ENCODE measurements around the gene HSFX2. TPM values are rescaled to one million over a fixed set of nuclear protein-coding genes. Genes with fewer than 3 reads are reported as not detected.
"Not testable (repeated sequence)": the region's sequence is repeated elsewhere in the genome, so short reads cannot be mapped to it uniquely, and the experiment has no call there.

The HSFX2 gene
- total RNA-seq, 1 donor from 2014 or later: not detected

DNA sequence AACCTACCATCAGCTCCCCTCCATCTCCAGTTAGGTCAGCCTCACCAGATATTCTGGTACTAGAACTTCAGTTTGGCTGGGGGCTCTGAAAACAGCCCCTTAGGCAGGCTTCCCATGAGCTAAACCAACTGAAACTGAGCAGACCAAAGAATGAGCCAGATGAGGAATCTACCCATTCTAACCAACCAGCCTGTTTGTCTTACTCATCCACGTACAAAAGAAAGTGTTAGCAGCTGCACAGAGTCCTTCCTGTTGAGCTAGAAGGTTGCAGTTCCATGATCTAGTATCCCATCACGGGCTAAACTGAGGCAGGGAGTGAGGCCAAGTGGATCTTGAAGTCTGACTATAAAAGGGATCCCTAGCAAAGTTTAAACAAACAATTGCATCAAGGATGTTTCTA is 25.3 kb downstream of the HSFX2 start:
- H3K4me3 ChIP-seq: no peak overlapping the region
- H3K36me3 ChIP-seq: no peaks in the 10 kb centered on the region
- DNase-seq (no peak), ATAC-seq (no peak)
- intact Hi-C loops (cut with DNase I): no loop called here
- no peak overlapping the region for H3K27ac ChIP-seq
- H3K9me3 ChIP-seq: no peaks in the 10 kb centered on the region
- H3K4me1 ChIP-seq: no peaks in the 10 kb centered on the region
- H3K27me3 ChIP-seq: no peaks in the 10 kb centered on the region
- TF ChIP-seq, protein P1, sequence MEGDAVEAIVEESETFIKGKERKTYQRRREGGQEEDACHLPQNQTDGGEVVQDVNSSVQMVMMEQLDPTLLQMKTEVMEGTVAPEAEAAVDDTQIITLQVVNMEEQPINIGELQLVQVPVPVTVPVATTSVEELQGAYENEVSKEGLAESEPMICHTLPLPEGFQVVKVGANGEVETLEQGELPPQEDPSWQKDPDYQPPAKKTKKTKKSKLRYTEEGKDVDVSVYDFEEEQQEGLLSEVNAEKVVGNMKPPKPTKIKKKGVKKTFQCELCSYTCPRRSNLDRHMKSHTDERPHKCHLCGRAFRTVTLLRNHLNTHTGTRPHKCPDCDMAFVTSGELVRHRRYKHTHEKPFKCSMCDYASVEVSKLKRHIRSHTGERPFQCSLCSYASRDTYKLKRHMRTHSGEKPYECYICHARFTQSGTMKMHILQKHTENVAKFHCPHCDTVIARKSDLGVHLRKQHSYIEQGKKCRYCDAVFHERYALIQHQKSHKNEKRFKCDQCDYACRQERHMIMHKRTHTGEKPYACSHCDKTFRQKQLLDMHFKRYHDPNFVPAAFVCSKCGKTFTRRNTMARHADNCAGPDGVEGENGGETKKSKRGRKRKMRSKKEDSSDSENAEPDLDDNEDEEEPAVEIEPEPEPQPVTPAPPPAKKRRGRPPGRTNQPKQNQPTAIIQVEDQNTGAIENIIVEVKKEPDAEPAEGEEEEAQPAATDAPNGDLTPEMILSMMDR (IDR thresholded peaks at IDR 0.05): no peak

DNA sequence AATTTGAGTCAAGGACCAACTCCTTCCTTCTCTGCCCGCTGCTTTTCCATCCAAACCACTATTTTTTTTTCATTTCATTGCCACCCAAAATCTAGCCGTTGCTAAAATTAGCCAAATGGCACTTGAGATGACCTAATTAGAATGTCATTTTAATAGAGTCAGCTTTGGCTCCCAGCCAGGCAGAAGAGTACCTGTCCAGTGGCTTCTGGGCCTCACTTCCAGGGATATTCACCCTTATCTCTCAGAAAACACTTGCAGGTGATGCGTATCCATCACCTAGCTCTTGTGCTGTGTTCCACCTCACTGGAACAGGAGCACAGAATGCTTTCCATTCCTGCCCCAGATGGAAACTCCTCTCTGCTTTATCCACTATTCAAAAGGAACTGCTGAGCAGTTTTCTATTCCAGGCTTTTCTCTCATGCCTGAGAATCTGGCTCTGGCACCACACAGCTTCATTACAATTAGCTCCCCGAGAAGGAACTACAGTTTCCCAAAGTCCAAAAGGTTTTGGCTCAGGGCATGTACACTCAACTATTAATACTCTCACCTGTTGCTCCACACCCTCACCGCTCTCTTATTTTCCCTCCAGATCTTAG is 26.3 kb downstream of the HSFX2 start:
- TF ChIP-seq, protein P1 (IDR thresholded peaks at IDR 0.05): no peak
- H3K27me3 ChIP-seq: no peaks in the 10 kb centered on the region
- no peaks in the 10 kb centered on the region for H3K36me3 ChIP-seq
- no peaks in the 10 kb centered on the region for H3K9me3 ChIP-seq
- no peak overlapping the region for H3K4me3 ChIP-seq
- no peaks in the 10 kb centered on the region for H3K4me1 ChIP-seq
- intact Hi-C loops (cut with DNase I): no loop called here
- H3K27ac ChIP-seq: no peak overlapping the region
- DNase-seq (no peak), ATAC-seq (no peak)

DNA sequence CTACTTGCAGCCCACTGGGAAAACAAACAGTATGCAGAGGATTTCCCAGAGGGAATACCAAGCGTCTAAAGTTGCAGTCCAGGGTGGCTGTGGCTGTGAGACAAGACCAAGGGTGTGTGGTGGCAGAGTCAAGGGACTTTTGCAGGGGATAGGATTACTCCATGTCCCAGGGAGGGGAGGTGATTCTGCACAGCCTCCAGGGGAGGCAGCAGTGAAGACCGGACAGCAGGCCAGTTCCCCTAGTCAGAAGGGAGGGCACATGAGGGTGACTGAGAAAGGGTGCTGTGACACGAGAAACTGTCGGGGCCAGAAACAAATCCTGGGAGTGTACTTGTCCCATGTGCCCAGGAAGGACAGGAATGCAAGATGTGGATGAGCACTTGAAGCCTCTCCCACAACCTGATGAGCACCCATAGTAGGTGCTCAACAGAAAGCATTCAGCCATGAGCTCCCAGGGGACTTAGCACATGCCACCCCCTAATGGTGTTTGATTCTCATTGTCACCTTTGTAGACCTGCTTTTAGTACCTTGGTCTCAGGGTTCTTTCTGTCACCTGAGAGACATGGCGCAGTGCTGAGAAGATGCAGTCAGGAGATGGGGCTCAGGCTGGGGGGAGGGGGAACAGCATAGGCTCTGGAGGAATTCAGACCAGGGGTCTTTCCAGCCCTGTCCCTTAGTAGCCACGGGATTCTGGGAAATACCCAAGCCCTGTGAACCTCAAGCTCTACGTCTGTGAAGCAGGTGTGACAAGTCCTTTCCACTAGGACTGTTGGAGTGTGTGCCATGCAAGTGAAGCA is 27.3 kb downstream of the HSFX2 start:
- no peaks in the 10 kb centered on the region for H3K36me3 ChIP-seq
- TF ChIP-seq, protein P1 (IDR thresholded peaks at IDR 0.05): no peak
- DNase-seq: no peak
- no peaks in the 10 kb centered on the region for H3K4me1 ChIP-seq
- no peaks in the 10 kb centered on the region for H3K27me3 ChIP-seq
- H3K4me3 ChIP-seq: no peak overlapping the region
- intact Hi-C loops (cut with DNase I): no loop called here
- ATAC-seq: no peak
- H3K27ac ChIP-seq: no peak overlapping the region
- no peaks in the 10 kb centered on the region for H3K9me3 ChIP-seq

DNA sequence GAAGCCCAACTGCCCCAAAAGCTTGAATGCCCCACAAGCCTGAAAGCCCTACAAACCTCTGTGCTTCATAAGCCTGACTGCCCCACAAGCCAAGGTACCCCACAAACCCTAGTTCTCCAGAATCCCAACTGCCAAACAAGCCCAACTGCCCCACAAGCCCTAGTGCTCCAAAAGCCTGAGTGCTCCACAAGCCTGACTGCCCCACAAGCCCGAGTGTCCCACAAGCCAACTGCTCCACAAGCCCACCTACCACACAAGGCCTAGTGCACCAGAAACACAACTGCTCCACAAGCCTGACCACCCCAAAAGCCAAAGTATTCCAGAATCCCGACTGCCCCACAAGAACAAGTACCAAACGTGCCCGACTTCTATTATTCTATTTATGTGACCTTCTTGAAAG is 31.8 kb downstream of the HSFX2 start:
- TF ChIP-seq, protein P1 (IDR thresholded peaks at IDR 0.05): no peak
- DNase-seq: no peak
- intact Hi-C loops (cut with DNase I): no loop called here

DNA sequence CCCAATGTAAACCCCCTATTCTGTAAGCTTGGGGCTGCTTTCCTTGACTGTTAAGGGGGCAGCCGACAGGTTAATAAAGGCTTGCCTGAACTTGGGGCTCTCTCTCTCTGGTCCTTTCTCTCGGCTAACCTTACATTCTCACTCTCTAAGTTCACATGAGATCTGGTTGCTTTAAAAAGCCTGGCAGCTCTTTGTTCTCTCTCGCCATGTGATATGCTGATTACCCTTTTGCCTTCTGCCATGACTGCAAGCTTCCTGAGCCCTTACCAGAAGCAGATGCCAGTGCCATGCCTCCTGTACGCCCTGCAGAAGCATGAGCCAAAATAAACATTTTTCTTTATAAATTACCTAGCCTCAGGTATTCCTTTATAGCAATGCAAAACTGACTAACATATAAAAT is 39.9 kb downstream of the HSFX2 start:
- H3K36me3 ChIP-seq; DNase-seq; H3K4me3 ChIP-seq; H3K4me1 ChIP-seq; H3K27me3 ChIP-seq; ATAC-seq; H3K27ac ChIP-seq; H3K9me3 ChIP-seq; intact Hi-C loops (cut with DNase I): not testable (repeated sequence)

More for the DNA sequence above, 31.8 kb downstream of the HSFX2 start:
- Histone ChIP-seq H3K27ac (no peak overlapping the region), H3K9me3 (no peaks in the 10 kb centered on the region), H3K4me3 (no peak overlapping the region), H3K27me3 (no peaks in the 10 kb centered on the region), H3K4me1 (no peaks in the 10 kb centered on the region), H3K36me3 (no peaks in the 10 kb centered on the region)
- no peak for ATAC-seq

DNA sequence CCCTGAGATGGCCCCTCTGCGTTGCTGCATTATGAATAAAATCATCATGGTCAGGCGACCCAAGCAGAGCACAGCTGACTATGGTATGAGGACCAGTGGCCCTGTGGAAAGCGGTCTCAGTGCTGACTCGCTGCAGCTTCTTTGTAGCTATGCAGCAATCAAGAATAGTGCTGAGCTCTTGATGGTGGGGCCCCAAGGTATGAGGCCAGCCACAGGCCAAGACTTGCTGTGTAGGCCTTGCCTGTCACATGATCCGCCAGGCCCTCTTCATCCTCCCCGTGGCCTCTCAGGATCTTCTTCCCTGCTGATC is 43.2 kb downstream of the HSFX2 start:
- H3K4me3 ChIP-seq; H3K9me3 ChIP-seq; H3K27me3 ChIP-seq; H3K4me1 ChIP-seq; ATAC-seq; DNase-seq; intact Hi-C loops (cut with DNase I); H3K36me3 ChIP-seq; H3K27ac ChIP-seq: not testable (repeated sequence)

DNA sequence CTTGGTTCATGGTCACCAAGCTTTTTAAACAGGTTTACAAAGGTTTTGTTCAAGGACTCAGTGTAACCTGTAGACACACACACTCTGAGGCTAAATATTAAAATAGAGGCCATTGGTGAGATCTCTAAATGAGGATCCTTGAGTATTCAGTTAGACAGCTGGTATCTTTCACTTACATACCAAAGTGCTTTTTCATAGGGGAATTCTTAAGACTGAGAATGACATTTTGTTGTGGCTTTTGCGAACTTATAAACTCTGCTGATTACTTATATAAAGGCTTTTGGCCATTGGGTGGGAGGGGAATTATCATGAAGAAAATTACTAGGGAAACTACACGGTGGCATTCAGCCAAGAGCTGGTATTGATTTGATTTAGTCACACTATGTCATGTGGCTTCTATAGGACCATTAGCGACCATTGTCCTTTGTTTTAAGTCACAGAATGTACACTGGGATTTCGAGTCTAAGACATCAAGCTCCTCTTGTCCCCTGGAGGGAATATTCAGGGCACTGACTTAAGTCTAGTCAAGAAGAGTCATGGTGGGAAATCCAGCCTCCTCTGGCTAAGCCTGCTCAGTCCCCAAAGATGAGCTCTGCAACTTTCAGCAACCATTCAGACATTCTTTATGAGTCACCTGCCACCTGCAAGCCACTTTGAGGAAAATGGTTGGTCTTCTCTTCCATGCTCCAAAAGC is 43.7 kb downstream of the HSFX2 start:
- H3K4me3 ChIP-seq; DNase-seq; H3K9me3 ChIP-seq; H3K27me3 ChIP-seq; H3K27ac ChIP-seq; ATAC-seq; intact Hi-C loops (cut with DNase I); H3K36me3 ChIP-seq; H3K4me1 ChIP-seq: not testable (repeated sequence)

DNA sequence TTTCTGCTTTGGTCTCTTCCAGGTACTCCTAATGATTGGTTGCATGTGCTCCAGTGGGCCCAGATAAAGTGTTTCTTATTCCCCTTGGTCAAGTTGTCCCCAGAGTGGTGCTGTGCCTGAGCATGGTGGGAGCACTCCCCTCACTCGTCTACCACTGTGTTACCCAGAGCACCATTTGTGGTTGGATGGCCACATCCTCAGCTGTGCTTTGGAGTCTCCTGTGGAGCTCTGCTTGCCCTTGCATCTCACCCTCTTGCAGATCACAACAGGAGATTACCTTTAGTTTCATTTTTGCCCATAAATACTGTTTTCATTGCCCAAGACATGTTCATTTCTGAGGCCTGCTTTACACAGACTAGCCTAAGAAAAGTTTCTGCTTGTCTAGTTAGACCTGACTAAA is 44.7 kb downstream of the HSFX2 start:
- intact Hi-C loops (cut with DNase I); H3K27ac ChIP-seq; ATAC-seq; H3K4me1 ChIP-seq; H3K27me3 ChIP-seq; H3K36me3 ChIP-seq; DNase-seq; H3K4me3 ChIP-seq; H3K9me3 ChIP-seq: not testable (repeated sequence)

DNA sequence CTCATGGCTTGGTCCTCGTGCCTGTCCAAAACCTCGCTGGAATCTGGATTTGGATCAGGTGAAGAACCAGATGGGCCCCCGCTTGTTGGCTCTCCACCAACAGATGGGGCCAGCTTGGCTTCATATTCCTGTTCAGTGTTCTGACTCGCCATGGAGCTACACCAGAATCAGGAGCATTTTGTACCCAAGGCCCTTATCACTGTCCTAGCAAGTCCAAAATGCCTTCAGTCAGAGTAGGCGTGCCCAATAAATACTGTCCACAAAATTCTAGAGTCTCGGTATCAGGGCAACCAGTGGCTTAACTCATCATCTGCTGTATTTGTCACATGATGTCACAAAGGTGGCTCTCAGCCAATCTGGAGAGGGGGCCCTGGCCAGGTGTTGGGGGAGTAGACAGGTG is 45.4 kb downstream of the HSFX2 start, which contains the start of gene HSFX3:
TSS of gene HSFX3 (minus strand) at position 224 of the 400 bp plus-strand sequence. CDS start at position 152, 72 bp downstream.
- H3K36me3 ChIP-seq; H3K27ac ChIP-seq; DNase-seq; H3K4me1 ChIP-seq; H3K9me3 ChIP-seq; intact Hi-C loops (cut with DNase I); H3K4me3 ChIP-seq; ATAC-seq; H3K27me3 ChIP-seq: not testable (repeated sequence)

DNA sequence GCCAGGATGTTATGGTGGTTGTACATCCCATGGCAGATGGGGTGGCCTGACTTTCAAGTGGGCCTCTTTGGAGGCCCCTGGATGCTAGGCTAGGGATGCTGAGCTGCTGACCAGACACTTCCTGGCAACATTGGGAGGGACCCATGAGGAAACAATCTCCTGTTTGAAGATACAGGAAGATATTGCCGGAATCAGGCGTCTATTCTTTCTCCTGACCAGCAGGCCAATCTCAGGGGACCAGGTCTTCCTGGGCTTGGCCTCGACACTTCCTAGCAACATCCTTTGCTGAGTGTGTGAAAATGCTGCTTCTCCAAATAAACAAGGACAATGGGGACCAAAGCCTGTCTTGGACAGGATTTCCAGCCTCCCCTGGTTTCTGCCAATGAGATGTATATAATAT is 47.3 kb downstream of the HSFX2 start:
- H3K27me3 ChIP-seq; H3K9me3 ChIP-seq; H3K36me3 ChIP-seq; ATAC-seq; H3K4me3 ChIP-seq; intact Hi-C loops (cut with DNase I); H3K27ac ChIP-seq; H3K4me1 ChIP-seq; DNase-seq: not testable (repeated sequence)
